ENCODE results near the gene DNAL4. TPM values are rescaled to one million over a fixed set of nuclear protein-coding genes. Genes with fewer than 3 reads are reported as not detected.

Gene DNAL4
- total and polyA plus RNA-seq, 9 donors: 12.7 to 17.7 (median 14.8) TPM

GRCh38 chr22:38735126-38735464 is 58.8 kb downstream of the DNAL4 start:
- H3K27ac ChIP-seq (ENCODE audit: low read length): no peak overlapping the region
- 100% methylated on average over 3 of the region's 7 CpGs for WGBS (ENCODE audit: insufficient coverage)
- peaks cover 25% of the 10 kb centered on the region for H3K4me1 ChIP-seq (ENCODE audit: control insufficient read depth, insufficient read depth, low read length)
- H3K27me3 ChIP-seq (ENCODE audit: control insufficient read depth, insufficient read depth, low read length): no peaks in the 10 kb centered on the region
- no peak overlapping the region for H3K4me3 ChIP-seq (ENCODE audit: low read length)
- H3K36me3 ChIP-seq (ENCODE audit: control insufficient read depth, insufficient read depth, low read length): peaks cover 87% of the 10 kb centered on the region
- DNase-seq: no peak
- no peaks in the 10 kb centered on the region for H3K9me3 ChIP-seq (replicated peaks; ENCODE audit: control insufficient read depth, low read depth, low read length)

- no peak overlapping the region for H3K4me3 ChIP-seq (ENCODE audit: low read length)
- no peaks in the 10 kb centered on the region for H3K9me3 ChIP-seq (replicated peaks; ENCODE audit: control insufficient read depth, low read depth, low read length)
These were observed 59.4 kb downstream of the DNAL4 start for GRCh38 chr22:38734421-38735100.

GRCh38 chr22:38733724-38734381 is 60.1 kb downstream of the DNAL4 start:
- peak overlapping the region; percentile 89 for H3K27ac ChIP-seq (ENCODE audit: low read length)
- H3K9me3 ChIP-seq (replicated peaks; ENCODE audit: control insufficient read depth, low read depth, low read length): no peaks in the 10 kb centered on the region
- DNase-seq: peak; percentile 80
- peaks cover 87% of the 10 kb centered on the region for H3K36me3 ChIP-seq (ENCODE audit: control insufficient read depth, insufficient read depth, low read length)
- no peaks in the 10 kb centered on the region for H3K27me3 ChIP-seq (ENCODE audit: control insufficient read depth, insufficient read depth, low read length)
- H3K4me1 ChIP-seq (ENCODE audit: control insufficient read depth, insufficient read depth, low read length): peaks cover 25% of the 10 kb centered on the region
- 50% methylated on average over 4 of the region's 8 CpGs for WGBS (ENCODE audit: insufficient coverage)
- H3K4me3 ChIP-seq (ENCODE audit: low read length): no peak overlapping the region

More at GRCh38 chr22:38734421-38735100, 59.4 kb downstream of the DNAL4 start:
- no peak for DNase-seq
- H3K27ac ChIP-seq (ENCODE audit: low read length): peak overlapping the region; percentile 89
- H3K4me1 ChIP-seq (ENCODE audit: control insufficient read depth, insufficient read depth, low read length): peaks cover 25% of the 10 kb centered on the region
- WGBS (ENCODE audit: insufficient coverage): 89% methylated on average over 8 of the region's 13 CpGs
- no peaks in the 10 kb centered on the region for H3K27me3 ChIP-seq (ENCODE audit: control insufficient read depth, insufficient read depth, low read length)
- H3K36me3 ChIP-seq (ENCODE audit: control insufficient read depth, insufficient read depth, low read length): peaks cover 87% of the 10 kb centered on the region

GRCh38 chr22:38733329-38733723 is 60.6 kb downstream of the DNAL4 start:
- WGBS (ENCODE audit: insufficient coverage): no CpG with 5 or more reads among the region's 4 CpGs
- Histone ChIP-seq H3K9me3 (replicated peaks; ENCODE audit: control insufficient read depth, low read depth, low read length) (no peaks in the 10 kb centered on the region), H3K27me3 (ENCODE audit: control insufficient read depth, insufficient read depth, low read length) (no peaks in the 10 kb centered on the region), H3K4me3 (ENCODE audit: low read length) (no peak overlapping the region), H3K4me1 (ENCODE audit: control insufficient read depth, insufficient read depth, low read length) (peaks cover 25% of the 10 kb centered on the region), H3K27ac (ENCODE audit: low read length) (peak overlapping the region; percentile 89), H3K36me3 (ENCODE audit: control insufficient read depth, insufficient read depth, low read length) (peaks cover 87% of the 10 kb centered on the region)
- peak; percentile 48 for DNase-seq

- Histone ChIP-seq H3K9me3 (replicated peaks; ENCODE audit: control insufficient read depth, low read depth, low read length) (no peaks in the 10 kb centered on the region), H3K4me1 (ENCODE audit: control insufficient read depth, insufficient read depth, low read length) (peaks cover 25% of the 10 kb centered on the region), H3K27ac (ENCODE audit: low read length) (no peak overlapping the region), H3K4me3 (ENCODE audit: low read length) (no peak overlapping the region), H3K36me3 (ENCODE audit: control insufficient read depth, insufficient read depth, low read length) (peaks cover 87% of the 10 kb centered on the region), H3K27me3 (ENCODE audit: control insufficient read depth, insufficient read depth, low read length) (no peaks in the 10 kb centered on the region)
- DNase-seq: no peak
- WGBS (ENCODE audit: insufficient coverage): 68% methylated on average over 7 of the region's 13 CpGs
These were observed 61.6 kb downstream of the DNAL4 start for GRCh38 chr22:38732251-38732815.

GRCh38 chr22:38731703-38732161 is 62.2 kb downstream of the DNAL4 start:
- DNase-seq: no peak
- Histone ChIP-seq H3K36me3 (ENCODE audit: control insufficient read depth, insufficient read depth, low read length) (peaks cover 87% of the 10 kb centered on the region), H3K4me3 (ENCODE audit: low read length) (no peak overlapping the region), H3K27ac (ENCODE audit: low read length) (no peak overlapping the region), H3K4me1 (ENCODE audit: control insufficient read depth, insufficient read depth, low read length) (peaks cover 25% of the 10 kb centered on the region), H3K9me3 (replicated peaks; ENCODE audit: control insufficient read depth, low read depth, low read length) (no peaks in the 10 kb centered on the region), H3K27me3 (ENCODE audit: control insufficient read depth, insufficient read depth, low read length) (no peaks in the 10 kb centered on the region)
- 60% methylated on average over 4 of the region's 6 CpGs for WGBS (ENCODE audit: insufficient coverage)

- Histone ChIP-seq H3K4me3 (ENCODE audit: low read length) (no peak overlapping the region), H3K36me3 (ENCODE audit: control insufficient read depth, insufficient read depth, low read length) (peaks cover 88% of the 10 kb centered on the region), H3K27me3 (ENCODE audit: control insufficient read depth, insufficient read depth, low read length) (no peaks in the 10 kb centered on the region), H3K9me3 (replicated peaks; ENCODE audit: control insufficient read depth, low read depth, low read length) (no peaks in the 10 kb centered on the region), H3K27ac (ENCODE audit: low read length) (no peak overlapping the region), H3K4me1 (ENCODE audit: control insufficient read depth, insufficient read depth, low read length) (peaks cover 25% of the 10 kb centered on the region)
- DNase-seq: no peak
- WGBS (ENCODE audit: insufficient coverage): 89% methylated on average over 4 of the region's 13 CpGs
These were observed 63.5 kb downstream of the DNAL4 start for GRCh38 chr22:38730411-38730871.

- H3K36me3 ChIP-seq (ENCODE audit: control insufficient read depth, insufficient read depth, low read length): peaks cover 89% of the 10 kb centered on the region
- 83% methylated on average over 3 of the region's 6 CpGs for WGBS (ENCODE audit: insufficient coverage)
These were observed 64.0 kb downstream of the DNAL4 start for GRCh38 chr22:38729946-38730345.

GRCh38 chr22:38728871-38729796 is 64.8 kb downstream of the DNAL4 start:
- H3K27me3 ChIP-seq (ENCODE audit: control insufficient read depth, insufficient read depth, low read length): no peaks in the 10 kb centered on the region
- H3K9me3 ChIP-seq (replicated peaks; ENCODE audit: control insufficient read depth, low read depth, low read length): no peaks in the 10 kb centered on the region
- H3K4me3 ChIP-seq (ENCODE audit: low read length): no peak overlapping the region
- peaks cover 23% of the 10 kb centered on the region for H3K4me1 ChIP-seq (ENCODE audit: control insufficient read depth, insufficient read depth, low read length)
- H3K36me3 ChIP-seq (ENCODE audit: control insufficient read depth, insufficient read depth, low read length): peaks cover 93% of the 10 kb centered on the region
- 90% methylated on average over 15 of the region's 18 CpGs for WGBS (ENCODE audit: insufficient coverage)
- DNase-seq: no peak
- H3K27ac ChIP-seq (ENCODE audit: low read length): no peak overlapping the region

More at GRCh38 chr22:38729946-38730345, 64.0 kb downstream of the DNAL4 start:
- no peaks in the 10 kb centered on the region for H3K27me3 ChIP-seq (ENCODE audit: control insufficient read depth, insufficient read depth, low read length)
- no peak for DNase-seq
- H3K9me3 ChIP-seq (replicated peaks; ENCODE audit: control insufficient read depth, low read depth, low read length): no peaks in the 10 kb centered on the region
- no peak overlapping the region for H3K4me3 ChIP-seq (ENCODE audit: low read length)
- peaks cover 25% of the 10 kb centered on the region for H3K4me1 ChIP-seq (ENCODE audit: control insufficient read depth, insufficient read depth, low read length)
- no peak overlapping the region for H3K27ac ChIP-seq (ENCODE audit: low read length)

All from muscle of leg (tissue), 11 donors.